ENCODE measurements around the gene MFSD2A.
"Not testable (repeated sequence)": the region's sequence is repeated elsewhere in the genome, so short reads cannot be mapped to it uniquely, and the experiment has no call there.

MFSD2A gene

GRCh38 chr1:39969531-39970270 is 14.8 kb downstream of the MFSD2A start:
- DNase-seq, result no peak

DNA sequence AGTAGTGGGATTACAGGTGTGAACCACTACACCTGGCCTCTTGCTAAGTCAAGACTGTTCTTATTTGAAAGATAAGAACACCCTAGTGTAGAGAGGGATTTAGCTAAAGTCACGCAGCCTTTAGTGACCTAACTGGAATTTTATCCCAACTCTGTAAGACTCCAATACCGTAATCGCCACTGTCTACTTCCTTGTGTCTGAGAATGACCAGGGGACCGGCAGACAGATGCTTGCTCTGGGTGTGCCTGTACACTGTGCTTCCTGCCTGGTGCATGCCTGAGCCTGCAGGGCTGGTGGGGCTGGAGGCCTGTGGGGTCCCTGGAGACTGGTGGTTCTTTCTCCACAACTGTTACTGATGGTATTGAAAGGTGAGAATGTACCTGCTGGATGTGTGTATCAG is 15.3 kb downstream of the MFSD2A start:
- no peak for DNase-seq

DNA sequence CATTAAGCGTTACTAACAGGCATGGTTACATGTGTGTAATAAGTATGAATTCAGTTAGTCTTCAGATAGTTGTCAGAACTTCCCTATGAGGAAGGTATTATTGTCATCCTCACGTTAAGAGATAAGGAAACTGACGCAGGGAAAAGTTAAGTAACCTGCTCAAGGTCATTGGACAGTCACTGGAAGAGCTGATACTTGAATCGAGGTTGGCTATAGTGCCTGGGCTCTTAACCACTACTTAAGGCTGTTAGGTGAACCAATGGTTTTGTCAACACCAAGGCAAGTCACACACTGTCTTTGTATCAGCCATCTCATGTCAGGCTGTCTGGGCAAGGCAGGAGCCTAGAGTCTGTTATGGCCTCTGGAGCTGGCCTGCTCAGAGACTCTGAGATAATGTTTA is 16.2 kb downstream of the MFSD2A start:
- no peak for DNase-seq

GRCh38 chr1:39973503-39974135 is 18.7 kb downstream of the MFSD2A start:
- DNase-seq, result peak; percentile 65

- DNase-seq, result no peak
Observed at GRCh38 chr1:39976732-39977131, 21.8 kb downstream of the MFSD2A start.

- DNase-seq, result no peak
Observed at GRCh38 chr1:39977202-39977601, 22.3 kb downstream of the MFSD2A start.

- DNase-seq, result no peak
Observed at GRCh38 chr1:39979654-39980053, 24.7 kb downstream of the MFSD2A start.

DNA sequence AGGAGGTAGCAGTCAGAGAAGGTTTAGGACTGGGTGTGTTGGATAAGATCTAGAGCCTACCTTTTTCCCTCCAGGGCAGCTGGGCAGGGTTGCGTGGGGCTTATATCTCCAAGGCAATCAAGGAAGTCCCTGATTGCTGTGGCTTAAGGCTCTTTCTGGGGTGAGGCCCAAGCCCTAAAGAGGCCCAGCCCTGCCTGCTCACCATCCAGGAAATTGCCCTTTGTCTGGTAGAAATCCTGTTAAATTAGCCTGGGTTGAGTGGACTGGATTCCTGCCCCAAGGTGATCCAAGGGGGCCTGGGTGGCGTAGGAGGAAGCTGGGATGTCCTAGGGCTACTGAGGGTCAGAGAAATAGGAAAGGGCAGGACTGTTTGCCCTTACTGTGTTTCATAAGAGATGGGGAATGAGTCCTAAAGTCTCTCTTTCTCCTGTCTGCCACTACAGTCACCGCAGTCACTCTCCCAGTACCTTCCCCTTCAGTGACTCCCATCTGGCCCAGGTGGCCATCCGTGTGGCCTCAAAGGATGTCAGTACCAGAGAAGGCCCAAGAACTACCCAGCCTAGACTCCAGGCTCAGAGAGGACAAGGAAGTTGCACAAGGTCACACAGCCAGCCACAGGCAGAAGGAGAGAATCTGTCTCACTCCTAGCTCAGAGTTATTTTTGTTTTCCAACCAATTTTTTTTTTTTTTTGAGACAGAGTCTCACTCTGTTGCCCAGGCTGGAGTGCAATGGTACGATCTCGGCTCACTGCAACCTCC is 25.8 kb downstream of the MFSD2A start:
- no peak for DNase-seq

DNA sequence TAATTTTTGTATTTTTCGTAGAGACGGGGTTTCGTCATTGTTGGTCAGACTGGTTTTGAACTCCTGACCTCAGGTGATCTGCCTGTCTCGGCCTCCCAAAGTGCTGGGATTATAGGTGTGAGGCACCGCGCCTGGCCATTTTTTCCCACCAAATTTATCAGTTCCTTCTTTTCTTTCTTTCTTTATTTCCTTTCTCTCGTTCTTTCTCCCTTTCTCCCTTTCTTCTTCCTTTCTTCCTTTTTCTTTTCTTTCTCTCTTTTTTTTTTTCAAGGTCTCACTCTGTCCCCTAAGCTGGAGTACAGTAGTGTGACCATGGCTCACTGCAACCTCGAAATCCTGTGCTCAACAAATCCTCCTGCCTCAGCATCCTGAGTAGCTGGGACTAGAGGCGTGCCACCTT is 26.4 kb downstream of the MFSD2A start:
- no peak for DNase-seq

DNA sequence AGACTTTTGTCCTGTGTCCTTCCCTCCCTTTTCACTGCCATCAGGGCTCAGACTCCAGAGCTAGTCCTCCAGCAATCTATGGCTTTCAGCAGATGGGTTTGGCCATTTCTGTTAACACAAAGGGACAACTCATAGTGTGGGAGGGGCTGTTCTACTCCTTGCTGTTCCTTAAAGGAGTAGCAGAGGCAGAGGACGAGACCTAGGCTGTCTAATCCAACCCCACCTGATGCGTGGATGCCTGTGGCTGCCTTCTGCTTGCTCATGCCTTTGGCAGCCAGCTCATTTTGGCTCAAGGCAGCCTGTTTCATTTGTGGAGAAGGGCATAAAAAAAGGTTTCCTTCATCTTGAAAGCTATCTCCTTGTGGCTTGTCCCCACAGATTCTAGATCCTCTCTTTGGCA is 27.0 kb downstream of the MFSD2A start:
- no peak for DNase-seq

DNA sequence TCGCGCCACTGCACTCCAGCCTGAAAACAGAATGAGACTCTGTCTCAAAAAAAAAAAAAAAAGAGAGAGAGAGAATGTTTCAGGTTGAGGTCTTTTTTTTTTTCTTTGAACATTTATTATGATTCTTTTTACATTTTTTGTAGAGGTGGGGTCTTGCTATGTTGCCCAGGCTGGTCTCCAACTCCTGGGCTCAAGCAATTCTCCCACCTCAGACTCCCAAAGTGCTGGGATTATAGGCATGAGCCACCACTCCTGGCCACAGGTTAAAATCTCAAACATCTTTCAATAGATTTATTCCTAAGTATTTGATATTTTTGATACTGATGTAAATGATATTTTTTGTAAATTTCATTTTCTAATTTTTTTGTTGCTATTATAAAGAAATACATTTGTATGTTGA is 29.5 kb downstream of the MFSD2A start:
- DNase-seq, result not testable (repeated sequence)

DNA sequence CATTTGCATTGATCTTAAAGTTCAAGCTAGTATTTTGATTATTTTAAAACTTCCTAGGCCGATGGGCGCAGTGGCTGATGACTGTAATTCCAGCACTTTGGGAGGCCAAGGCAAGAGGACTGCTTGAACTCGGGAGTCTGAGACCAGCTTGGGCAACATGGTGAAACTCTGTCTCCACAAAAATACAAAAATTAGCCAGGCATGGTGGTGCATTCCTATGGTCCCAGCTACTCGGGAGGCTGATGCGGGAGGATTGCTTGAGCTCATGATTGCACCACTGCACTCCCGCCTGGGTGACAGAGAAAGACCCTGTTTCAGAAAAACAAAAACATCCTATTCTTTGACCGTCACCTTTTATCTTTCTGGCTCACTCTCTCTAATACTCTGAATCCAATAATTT is 30.0 kb downstream of the MFSD2A start:
- DNase-seq, result no peak

- no peak for DNase-seq
Observed at GRCh38 chr1:39987869-39988268, 32.9 kb downstream of the MFSD2A start.

- no peak for DNase-seq
Observed at GRCh38 chr1:39988618-39989343, 33.8 kb downstream of the MFSD2A start.

GRCh38 chr1:39990428-39990827 is 35.5 kb downstream of the MFSD2A start:
- no peak for DNase-seq

GRCh38 chr1:39992234-39992633 is 37.3 kb downstream of the MFSD2A start:
- no peak for DNase-seq

GRCh38 chr1:39992888-39993287 is 37.9 kb downstream of the MFSD2A start:
- DNase-seq, result no peak

DNA sequence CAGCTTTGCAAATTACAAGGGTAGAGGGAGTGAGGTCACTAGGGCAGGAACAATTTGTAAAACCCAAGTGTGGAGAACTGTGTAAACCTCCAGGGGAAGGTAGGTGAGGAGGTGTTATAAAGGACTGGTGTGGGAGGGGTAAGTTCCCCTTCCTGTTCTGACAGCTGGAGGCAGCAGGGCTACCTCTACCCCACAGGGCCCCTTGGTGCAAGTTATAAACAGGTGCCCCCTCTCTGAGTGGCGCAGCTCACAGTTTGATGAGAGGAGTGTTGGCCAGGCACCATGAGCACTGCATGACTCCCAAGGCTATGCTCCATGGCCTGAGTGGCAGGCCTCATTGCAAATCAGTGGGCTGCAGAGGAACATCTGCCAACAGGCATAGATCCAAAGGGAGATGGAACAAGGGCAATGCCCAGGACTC is 41.0 kb downstream of the MFSD2A start:
- peak; percentile 23 for DNase-seq

- no peak for DNase-seq
Observed at GRCh38 chr1:39996396-39997004, 41.6 kb downstream of the MFSD2A start.

GRCh38 chr1:40001456-40001855 is 46.5 kb downstream of the MFSD2A start:
- DNase-seq, result no peak

DNA sequence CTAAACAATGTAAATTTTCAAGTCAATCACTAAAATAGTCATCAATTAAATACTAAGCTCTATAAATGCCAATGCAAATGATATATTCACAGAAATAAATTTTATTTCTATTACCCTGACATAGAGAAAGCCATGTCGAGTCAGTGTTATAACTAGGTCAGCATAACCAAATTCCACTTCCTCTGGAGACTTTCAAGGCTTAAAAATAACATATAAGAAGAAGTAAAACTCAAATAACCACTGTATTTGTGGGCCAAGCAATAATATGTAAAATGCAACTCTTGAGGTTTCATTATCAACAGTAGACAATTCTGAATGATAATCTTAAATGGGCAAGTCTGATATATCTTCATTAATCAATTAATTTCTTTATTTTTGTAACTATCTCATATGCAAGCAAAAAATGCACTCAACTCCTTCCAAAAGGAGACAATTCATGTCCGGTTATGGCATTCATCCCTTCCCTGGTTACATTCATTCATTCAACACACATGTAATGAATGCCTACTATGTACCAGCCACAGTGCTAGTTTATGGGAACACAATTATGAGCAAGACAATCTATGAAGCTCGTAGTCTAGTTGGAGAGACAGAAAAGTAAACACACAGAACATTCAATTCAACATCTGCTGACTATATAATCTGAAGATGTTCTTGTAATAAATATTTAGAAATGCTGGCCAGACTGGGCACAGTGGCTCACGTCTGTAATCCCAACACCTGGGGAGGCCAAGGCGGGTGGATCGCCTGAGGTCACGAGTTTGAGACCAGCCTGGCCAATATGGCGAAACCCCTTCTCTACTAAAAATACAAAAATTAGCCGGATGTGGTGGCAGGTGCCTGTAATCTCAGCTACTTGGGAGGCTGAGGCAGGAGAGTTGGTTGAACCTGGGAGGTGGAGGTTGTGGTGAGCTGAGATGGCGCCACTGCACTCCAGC is 48.5 kb downstream of the MFSD2A start:
- DNase-seq, result no peak

DNA sequence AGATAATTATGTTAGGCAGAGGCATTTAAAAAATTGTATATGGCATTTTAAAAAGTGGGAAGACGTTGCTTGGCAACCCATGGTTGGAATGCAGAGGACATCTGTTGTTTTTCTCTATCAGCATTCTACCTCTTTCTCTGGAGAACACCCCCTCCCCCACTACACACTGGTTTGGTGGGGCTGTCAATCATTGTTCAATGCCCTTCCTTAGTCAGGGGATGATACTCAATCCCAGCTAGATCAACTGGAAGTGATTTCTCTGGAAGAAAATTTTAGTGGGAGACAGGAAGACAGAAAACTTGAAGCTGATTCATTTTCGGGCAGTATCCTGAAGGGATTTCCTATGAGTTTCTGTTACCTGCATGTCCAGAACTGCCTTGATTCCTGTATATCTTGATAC is 49.9 kb downstream of the MFSD2A start:
- no peak for DNase-seq

All from CD4-positive, alpha-beta T cell treated with Interleukin-15 for 1 hour (primary cell).